Fibroblast of villous mesenchyme (primary cell): ENCODE data around the gene MTREX. TPM values are rescaled to one million over a fixed set of nuclear protein-coding genes. Genes with fewer than 3 reads are reported as not detected.
"Not testable (repeated sequence)": the region's sequence is repeated elsewhere in the genome, so short reads cannot be mapped to it uniquely, and the experiment has no call there.

Experiments
- DNase-seq: peaks from one replicate; pipeline ENCODE4 v3.0.0-alpha.2; 2010; ENCODE audit warnings: low read depth
- H3K4me3 ChIP-seq: 2 replicates; pipeline ENCODE4 v1.5.1; 2011; ENCODE audit warnings: low read depth, mild to moderate bottlenecking, low read length
- total RNA-seq: library from RNA; depleted of rRNA; stranded (reverse); fragments of >200 nt; gene quantifications from 2 replicates; pipeline ENCODE4 v1.2.3, GENCODE V29; 2012
- TF ChIP-seq, protein P1 (sequence below): IDR thresholded peaks from 2 replicates; pipeline ENCODE4 v1.5.1; 2012; ENCODE audit warnings: low read depth, mild to moderate bottlenecking, low read length; ENCODE audit not compliant: insufficient read depth

Gene MTREX
- total RNA-seq, 1 donor, result 108 TPM

DNA sequence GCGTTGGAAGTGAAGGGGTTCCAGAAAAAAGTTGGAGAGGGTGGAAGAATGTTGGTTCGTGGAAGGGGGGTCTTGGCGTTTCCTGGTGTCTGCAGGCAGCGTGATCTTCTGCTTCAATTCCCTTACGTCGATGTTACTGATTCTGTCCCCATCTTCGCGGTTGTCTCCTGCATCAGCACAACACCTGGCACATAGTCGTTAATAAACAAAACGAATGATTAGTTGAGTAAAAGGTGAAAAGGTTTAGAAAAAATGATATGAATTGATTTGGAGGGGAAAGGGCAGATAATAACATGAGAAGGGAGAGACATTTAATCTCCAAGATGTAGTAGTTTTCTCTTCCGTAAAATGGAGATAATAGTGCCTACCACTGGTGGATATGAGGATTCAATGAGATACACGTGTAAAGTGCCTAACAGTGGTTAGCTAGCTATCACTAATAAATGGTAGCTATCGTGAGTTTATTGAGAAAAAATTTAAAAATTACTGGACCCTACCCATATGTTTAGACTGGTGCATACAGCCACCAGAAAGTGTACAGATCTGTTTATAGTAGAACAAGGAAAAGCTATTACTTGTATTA, 556 bp downstream of the MTREX start:
- TF ChIP-seq, protein P1, sequence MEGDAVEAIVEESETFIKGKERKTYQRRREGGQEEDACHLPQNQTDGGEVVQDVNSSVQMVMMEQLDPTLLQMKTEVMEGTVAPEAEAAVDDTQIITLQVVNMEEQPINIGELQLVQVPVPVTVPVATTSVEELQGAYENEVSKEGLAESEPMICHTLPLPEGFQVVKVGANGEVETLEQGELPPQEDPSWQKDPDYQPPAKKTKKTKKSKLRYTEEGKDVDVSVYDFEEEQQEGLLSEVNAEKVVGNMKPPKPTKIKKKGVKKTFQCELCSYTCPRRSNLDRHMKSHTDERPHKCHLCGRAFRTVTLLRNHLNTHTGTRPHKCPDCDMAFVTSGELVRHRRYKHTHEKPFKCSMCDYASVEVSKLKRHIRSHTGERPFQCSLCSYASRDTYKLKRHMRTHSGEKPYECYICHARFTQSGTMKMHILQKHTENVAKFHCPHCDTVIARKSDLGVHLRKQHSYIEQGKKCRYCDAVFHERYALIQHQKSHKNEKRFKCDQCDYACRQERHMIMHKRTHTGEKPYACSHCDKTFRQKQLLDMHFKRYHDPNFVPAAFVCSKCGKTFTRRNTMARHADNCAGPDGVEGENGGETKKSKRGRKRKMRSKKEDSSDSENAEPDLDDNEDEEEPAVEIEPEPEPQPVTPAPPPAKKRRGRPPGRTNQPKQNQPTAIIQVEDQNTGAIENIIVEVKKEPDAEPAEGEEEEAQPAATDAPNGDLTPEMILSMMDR, result no peak
- DNase-seq, result peak; percentile 35
- H3K4me3 ChIP-seq, result peak overlapping the region; percentile 93

DNA sequence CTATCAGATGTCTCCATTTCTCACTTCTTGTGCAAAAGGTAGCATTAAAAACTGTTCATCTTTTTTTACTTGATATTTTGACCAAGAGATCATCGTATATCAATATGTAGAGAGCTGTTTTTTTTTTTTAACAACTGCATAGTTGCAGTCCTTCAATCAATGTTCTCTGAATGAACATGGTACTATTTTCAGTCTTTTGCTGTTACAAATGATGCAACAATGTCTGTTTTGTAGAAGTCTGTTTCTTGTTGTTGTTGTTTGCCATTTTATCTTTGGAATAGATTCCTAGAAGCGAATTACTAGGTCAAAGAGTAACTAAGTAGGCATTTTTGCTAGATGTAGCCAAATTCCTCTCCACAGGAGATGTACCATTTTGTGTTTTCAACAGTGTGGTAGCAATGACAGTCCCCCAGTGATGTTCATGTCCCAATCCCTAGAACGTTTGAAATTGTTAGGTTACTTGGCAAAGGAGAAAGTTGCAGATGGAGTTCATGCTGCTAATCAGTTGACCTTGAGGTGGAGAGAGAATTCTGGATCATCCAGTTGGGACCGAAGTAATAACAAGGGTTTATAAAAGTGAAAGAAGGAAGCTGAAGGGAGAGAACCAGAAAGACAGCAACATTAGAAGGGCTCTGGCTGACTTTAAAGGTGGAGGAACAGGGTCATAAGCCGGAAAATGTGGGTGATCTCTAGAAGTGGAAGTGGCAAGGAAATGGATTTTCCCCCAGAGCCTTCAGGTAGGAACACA, 6.3 kb downstream of the MTREX start:
- H3K4me3 ChIP-seq, result no peak overlapping the region
- no peak for DNase-seq
- TF ChIP-seq, protein P1, result no peak

DNA sequence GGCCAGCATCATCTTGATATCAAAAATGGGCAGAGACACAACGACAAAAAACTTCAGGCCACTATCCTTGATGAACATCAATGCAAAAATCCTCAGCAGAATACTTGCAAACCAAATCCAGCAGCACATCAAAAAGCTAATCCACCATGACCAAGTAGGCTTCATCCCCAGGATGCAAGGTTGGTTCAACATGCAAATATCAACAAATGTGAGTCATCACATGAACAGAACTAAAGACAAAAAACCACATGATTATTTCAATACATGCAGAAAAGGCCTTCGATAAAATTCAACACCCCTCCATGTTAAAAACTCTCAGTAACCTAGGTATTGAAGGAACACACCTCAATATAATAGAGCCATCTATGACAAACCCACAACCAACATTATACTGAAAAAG, 8.5 kb downstream of the MTREX start:
- TF ChIP-seq, protein P1, result no peak
- H3K4me3 ChIP-seq, result no peak overlapping the region
- DNase-seq, result no peak

- no peak for DNase-seq
- TF ChIP-seq, protein P1, result no peak
- no peak overlapping the region for H3K4me3 ChIP-seq
These were observed 9.0 kb downstream of the MTREX start for GRCh38 chr5:55316837-55317236.

- not testable (repeated sequence) for DNase-seq, H3K4me3 ChIP-seq
These were observed 10.4 kb downstream of the MTREX start for GRCh38 chr5:55318237-55318636.

- no peak overlapping the region for H3K4me3 ChIP-seq
- DNase-seq, result peak; percentile 47
- TF ChIP-seq, protein P1, result no peak
These were observed 11.7 kb downstream of the MTREX start for GRCh38 chr5:55319491-55319890.

- no peak overlapping the region for H3K4me3 ChIP-seq
- TF ChIP-seq, protein P1, result no peak
- DNase-seq, result peak; percentile 62
These were observed 12.8 kb downstream of the MTREX start for GRCh38 chr5:55320571-55320970.
